ENCODE results near the gene NEK6.

The NEK6 gene

DNA sequence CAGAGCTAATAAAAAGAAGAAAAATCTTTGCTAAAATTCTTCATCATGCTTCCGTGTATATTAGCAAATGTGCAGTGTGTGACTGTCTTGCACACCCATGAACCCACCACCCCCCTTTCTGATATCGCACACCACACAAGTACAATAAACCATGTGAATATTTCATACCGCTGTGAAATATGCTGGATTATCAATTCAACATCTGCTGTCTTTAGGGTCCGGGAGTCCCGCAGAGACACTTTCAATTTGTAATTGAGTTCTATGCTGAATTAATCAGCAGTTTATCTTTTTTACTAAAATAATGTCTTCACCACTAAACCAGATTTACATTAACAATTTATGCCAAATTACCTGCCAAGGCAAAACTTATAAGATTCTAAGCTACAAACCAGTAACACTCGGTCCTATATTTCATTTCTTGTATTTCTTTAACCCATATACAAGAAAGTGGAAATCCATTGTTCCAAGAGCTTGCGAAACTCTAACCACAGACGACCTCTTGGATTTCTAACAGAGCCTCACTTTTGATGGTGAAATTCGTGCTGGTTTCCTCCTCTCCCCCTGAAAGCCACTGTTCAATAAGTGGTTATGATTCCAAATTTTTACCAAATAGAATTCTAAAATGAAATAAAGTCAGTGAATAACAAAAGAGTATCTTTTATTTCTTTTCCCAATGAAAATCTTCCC lies 113.3 kb downstream of the NEK6 start:
- no peaks in the 10 kb centered on the region for H3K27me3 ChIP-seq (ENCODE audit: control insufficient read depth, insufficient read depth, low read length)
- no peaks in the 10 kb centered on the region for H3K9me3 ChIP-seq (ENCODE audit: control insufficient read depth, insufficient read depth, low read depth, low read length)
- no peak overlapping the region for H3K27ac ChIP-seq (ENCODE audit: low read depth, low read length)
- H3K9ac ChIP-seq (ENCODE audit: low read length), result no peak overlapping the region
- H3K4me3 ChIP-seq (ENCODE audit: low read depth, low read length), result no peak overlapping the region
- H3K4me1 ChIP-seq (ENCODE audit: control insufficient read depth, insufficient read depth, low read length), result peaks cover 11% of the 10 kb centered on the region
- H3K36me3 ChIP-seq (ENCODE audit: control insufficient read depth, insufficient read depth, low read length), result peaks cover 19% of the 10 kb centered on the region

- Histone ChIP-seq H3K27me3 (ENCODE audit: control insufficient read depth, insufficient read depth, low read length) (no peaks in the 10 kb centered on the region), H3K9me3 (ENCODE audit: control insufficient read depth, insufficient read depth, low read depth, low read length) (no peaks in the 10 kb centered on the region), H3K4me3 (ENCODE audit: low read depth, low read length) (no peak overlapping the region), H3K27ac (ENCODE audit: low read depth, low read length) (no peak overlapping the region), H3K4me1 (ENCODE audit: control insufficient read depth, insufficient read depth, low read length) (peaks cover 11% of the 10 kb centered on the region), H3K9ac (ENCODE audit: low read length) (no peak overlapping the region), H3K36me3 (ENCODE audit: control insufficient read depth, insufficient read depth, low read length) (peaks cover 19% of the 10 kb centered on the region)
Observed at GRCh38 chr9:124372038-124372437, 114.3 kb downstream of the NEK6 start.

GRCh38 chr9:124373386-124373785 lies 115.6 kb downstream of the NEK6 start:
- H3K27me3 ChIP-seq (ENCODE audit: control insufficient read depth, insufficient read depth, low read length), result no peaks in the 10 kb centered on the region
- H3K27ac ChIP-seq (ENCODE audit: low read depth, low read length), result no peak overlapping the region
- no peak overlapping the region for H3K9ac ChIP-seq (ENCODE audit: low read length)
- no peak overlapping the region for H3K4me3 ChIP-seq (ENCODE audit: low read depth, low read length)
- H3K36me3 ChIP-seq (ENCODE audit: control insufficient read depth, insufficient read depth, low read length), result peaks cover 19% of the 10 kb centered on the region
- H3K9me3 ChIP-seq (ENCODE audit: control insufficient read depth, insufficient read depth, low read depth, low read length), result no peaks in the 10 kb centered on the region
- peaks cover 11% of the 10 kb centered on the region for H3K4me1 ChIP-seq (ENCODE audit: control insufficient read depth, insufficient read depth, low read length)

DNA sequence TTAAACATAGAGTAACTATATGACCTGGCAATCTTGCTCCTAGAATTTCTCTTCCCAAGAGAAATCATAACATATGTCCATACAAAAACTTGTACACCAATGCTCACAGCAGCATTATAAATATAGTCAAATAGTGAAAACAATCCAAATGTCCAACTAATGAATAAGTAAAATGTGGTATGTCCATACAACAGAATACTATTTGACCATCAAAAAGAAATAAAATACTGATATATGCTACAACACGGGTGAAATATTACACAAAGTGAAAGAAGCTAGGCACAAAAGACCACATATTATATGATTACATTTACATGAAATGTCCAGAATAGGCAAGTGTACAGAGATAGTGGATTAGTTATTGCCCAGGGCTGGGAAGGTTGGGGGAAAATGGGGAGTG lies 116.1 kb downstream of the NEK6 start:
- no peak overlapping the region for H3K4me3 ChIP-seq (ENCODE audit: low read depth, low read length)
- H3K4me1 ChIP-seq (ENCODE audit: control insufficient read depth, insufficient read depth, low read length), result peaks cover 11% of the 10 kb centered on the region
- H3K27ac ChIP-seq (ENCODE audit: low read depth, low read length), result no peak overlapping the region
- no peaks in the 10 kb centered on the region for H3K27me3 ChIP-seq (ENCODE audit: control insufficient read depth, insufficient read depth, low read length)
- no peak overlapping the region for H3K9ac ChIP-seq (ENCODE audit: low read length)
- peaks cover 19% of the 10 kb centered on the region for H3K36me3 ChIP-seq (ENCODE audit: control insufficient read depth, insufficient read depth, low read length)
- no peaks in the 10 kb centered on the region for H3K9me3 ChIP-seq (ENCODE audit: control insufficient read depth, insufficient read depth, low read depth, low read length)

DNA sequence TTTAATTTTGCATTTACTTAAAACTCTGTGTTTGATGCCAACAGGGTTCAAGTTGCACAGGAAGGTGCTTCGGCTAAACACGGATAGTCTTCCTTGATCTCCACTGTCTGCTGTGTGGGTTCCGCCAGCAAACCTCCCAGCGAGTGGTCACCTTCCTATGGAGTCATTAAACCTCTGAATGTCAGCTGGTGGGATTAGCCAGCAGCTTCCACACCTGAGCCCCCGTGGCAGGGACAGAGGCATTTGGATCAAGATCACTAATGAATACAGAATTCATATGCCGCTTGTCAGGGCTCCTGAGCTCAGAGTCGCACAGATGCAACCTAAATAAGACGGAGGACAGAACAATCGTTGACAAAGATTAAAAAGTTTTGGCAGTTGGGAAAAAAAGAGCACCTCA lies 118.0 kb downstream of the NEK6 start:
- peaks cover 6% of the 10 kb centered on the region; the same call in 1 of the 2 replicates for H3K4me1 ChIP-seq (ENCODE audit: control insufficient read depth, insufficient read depth, low read length)
- H3K9me3 ChIP-seq (ENCODE audit: control insufficient read depth, insufficient read depth, low read depth, low read length), result no peaks in the 10 kb centered on the region
- H3K4me3 ChIP-seq (ENCODE audit: low read depth, low read length), result no peak overlapping the region
- no peaks in the 10 kb centered on the region for H3K27me3 ChIP-seq (ENCODE audit: control insufficient read depth, insufficient read depth, low read length)
- H3K27ac ChIP-seq (ENCODE audit: low read depth, low read length), result no peak overlapping the region
- peaks cover 27% of the 10 kb centered on the region for H3K36me3 ChIP-seq (ENCODE audit: control insufficient read depth, insufficient read depth, low read length)
- H3K9ac ChIP-seq (ENCODE audit: low read length), result no peak overlapping the region

DNA sequence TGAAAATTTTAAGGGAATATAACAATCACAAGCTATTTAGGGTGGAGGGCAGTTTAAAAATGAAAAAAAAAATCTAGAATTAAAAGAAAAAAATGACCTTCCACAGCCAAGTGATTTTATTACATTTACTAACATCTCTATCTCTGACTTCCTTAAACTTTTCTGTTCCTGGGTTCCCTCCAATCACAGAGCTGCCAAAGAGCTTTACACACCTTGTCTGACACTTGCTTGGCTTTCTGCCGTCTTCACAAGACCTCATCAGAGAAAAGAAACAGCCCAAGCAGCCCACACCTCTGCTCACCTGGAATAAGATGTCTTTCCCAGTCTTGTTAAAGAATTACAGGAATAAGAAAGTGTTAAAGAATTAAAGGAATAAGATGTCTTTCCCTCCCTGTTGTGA lies 118.6 kb downstream of the NEK6 start:
- no peaks in the 10 kb centered on the region for H3K9me3 ChIP-seq (ENCODE audit: control insufficient read depth, insufficient read depth, low read depth, low read length)
- H3K4me1 ChIP-seq (ENCODE audit: control insufficient read depth, insufficient read depth, low read length), result peaks cover 6% of the 10 kb centered on the region; the same call in 1 of the 2 replicates
- H3K27me3 ChIP-seq (ENCODE audit: control insufficient read depth, insufficient read depth, low read length), result no peaks in the 10 kb centered on the region
- H3K36me3 ChIP-seq (ENCODE audit: control insufficient read depth, insufficient read depth, low read length), result peaks cover 31% of the 10 kb centered on the region
- no peak overlapping the region for H3K9ac ChIP-seq (ENCODE audit: low read length)
- H3K4me3 ChIP-seq (ENCODE audit: low read depth, low read length), result no peak overlapping the region
- no peak overlapping the region for H3K27ac ChIP-seq (ENCODE audit: low read depth, low read length)

DNA sequence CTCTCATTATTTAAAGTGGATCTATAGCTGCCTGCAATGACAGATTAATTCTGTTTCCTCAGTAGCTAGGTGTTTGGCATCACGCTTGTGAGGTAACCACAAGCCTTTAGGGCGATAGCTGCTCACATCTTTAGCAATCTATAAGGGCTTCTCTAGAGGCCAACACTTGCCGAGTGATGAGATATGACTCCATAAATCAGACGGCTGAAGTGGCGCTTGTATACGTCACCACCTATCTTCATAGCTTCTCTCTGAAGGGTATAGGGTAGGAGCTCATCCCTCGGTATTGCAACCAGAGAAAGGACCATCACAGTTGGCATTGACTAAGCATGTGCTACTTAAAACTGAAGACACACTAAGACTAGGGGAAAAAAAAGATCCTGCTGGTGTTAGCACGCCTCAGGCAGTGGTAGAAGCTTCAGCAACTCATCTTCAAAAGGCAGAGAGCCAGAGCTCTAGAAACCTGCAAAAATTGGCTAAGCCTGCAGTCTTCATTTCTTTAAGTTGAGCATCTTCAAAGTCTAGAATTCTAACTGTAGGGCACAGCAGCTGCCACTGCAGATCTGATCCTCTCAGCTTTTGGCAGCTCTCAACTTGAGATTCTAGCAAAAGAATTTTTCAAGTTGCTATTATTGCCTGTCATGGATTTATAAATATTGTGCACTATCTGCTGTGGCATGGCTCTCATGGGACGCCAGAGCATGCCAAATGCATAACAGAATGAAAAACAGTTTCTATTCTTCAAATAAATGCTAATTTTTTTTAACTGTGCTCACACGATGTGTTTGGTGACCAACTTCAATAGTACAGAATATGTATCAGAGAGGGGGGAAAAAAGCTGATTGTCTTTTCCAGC lies 120.0 kb downstream of the NEK6 start:
- Histone ChIP-seq H3K36me3 (ENCODE audit: control insufficient read depth, insufficient read depth, low read length) (peaks cover 31% of the 10 kb centered on the region), H3K4me1 (ENCODE audit: control insufficient read depth, insufficient read depth, low read length) (no peaks in the 10 kb centered on the region), H3K9me3 (ENCODE audit: control insufficient read depth, insufficient read depth, low read depth, low read length) (no peaks in the 10 kb centered on the region), H3K9ac (ENCODE audit: low read length) (no peak overlapping the region), H3K4me3 (ENCODE audit: low read depth, low read length) (no peak overlapping the region), H3K27ac (ENCODE audit: low read depth, low read length) (no peak overlapping the region), H3K27me3 (ENCODE audit: control insufficient read depth, insufficient read depth, low read length) (no peaks in the 10 kb centered on the region)

DNA sequence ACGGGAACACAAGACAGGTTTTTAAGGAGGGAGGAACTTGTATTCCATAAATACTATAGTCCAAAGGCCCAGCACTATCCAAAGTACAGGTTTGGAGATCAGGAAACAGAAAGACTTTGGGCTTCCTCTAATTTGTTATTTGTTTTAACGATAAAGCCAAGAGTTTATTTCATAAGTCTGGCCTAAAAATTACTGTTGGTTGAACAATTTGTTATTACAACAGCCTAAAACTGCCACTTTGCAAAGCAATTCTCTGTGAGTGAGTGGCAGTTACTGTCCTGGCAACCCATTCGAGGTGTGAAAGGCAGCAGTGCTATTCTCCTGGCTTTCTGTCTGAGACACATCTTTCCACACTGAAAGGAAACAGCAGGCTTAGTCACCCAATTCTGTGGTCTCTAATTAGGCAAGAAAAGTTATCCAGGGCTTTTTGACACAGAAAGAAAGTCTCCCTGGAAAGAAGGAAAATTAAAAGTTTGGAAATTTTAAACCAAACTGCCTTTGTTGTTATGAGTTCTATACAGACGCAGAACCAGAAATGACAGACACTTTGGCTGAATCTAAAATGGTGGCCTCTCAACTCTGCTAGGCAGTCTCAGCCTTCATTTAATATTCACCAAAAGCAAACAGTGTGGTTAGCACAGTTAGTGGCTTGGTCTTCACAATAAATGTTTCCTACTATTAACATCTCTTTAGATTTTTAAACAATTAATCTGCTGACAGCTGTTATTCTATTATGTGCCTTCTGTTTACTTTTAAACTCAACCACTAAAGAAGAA lies 123.6 kb downstream of the NEK6 start:
- Histone ChIP-seq H3K9ac (ENCODE audit: low read length) (no peak overlapping the region), H3K4me3 (ENCODE audit: low read depth, low read length) (no peak overlapping the region), H3K4me1 (ENCODE audit: control insufficient read depth, insufficient read depth, low read length) (no peaks in the 10 kb centered on the region), H3K9me3 (ENCODE audit: control insufficient read depth, insufficient read depth, low read depth, low read length) (no peaks in the 10 kb centered on the region), H3K27me3 (ENCODE audit: control insufficient read depth, insufficient read depth, low read length) (no peaks in the 10 kb centered on the region), H3K27ac (ENCODE audit: low read depth, low read length) (no peak overlapping the region), H3K36me3 (ENCODE audit: control insufficient read depth, insufficient read depth, low read length) (peaks cover 31% of the 10 kb centered on the region)

- Histone ChIP-seq H3K27me3 (ENCODE audit: control insufficient read depth, insufficient read depth, low read length) (no peaks in the 10 kb centered on the region), H3K9ac (ENCODE audit: low read length) (no peak overlapping the region), H3K9me3 (ENCODE audit: control insufficient read depth, insufficient read depth, low read depth, low read length) (no peaks in the 10 kb centered on the region), H3K36me3 (ENCODE audit: control insufficient read depth, insufficient read depth, low read length) (peaks cover 26% of the 10 kb centered on the region), H3K27ac (ENCODE audit: low read depth, low read length) (no peak overlapping the region), H3K4me3 (ENCODE audit: low read depth, low read length) (no peak overlapping the region), H3K4me1 (ENCODE audit: control insufficient read depth, insufficient read depth, low read length) (peaks cover 5% of the 10 kb centered on the region; the same call in 1 of the 2 replicates)
Observed at GRCh38 chr9:124384210-124384609, 126.5 kb downstream of the NEK6 start.

GRCh38 chr9:124384846-124385245 lies 127.1 kb downstream of the NEK6 start:
- Histone ChIP-seq H3K9me3 (ENCODE audit: control insufficient read depth, insufficient read depth, low read depth, low read length) (no peaks in the 10 kb centered on the region), H3K4me3 (ENCODE audit: low read depth, low read length) (no peak overlapping the region), H3K4me1 (ENCODE audit: control insufficient read depth, insufficient read depth, low read length) (peaks cover 5% of the 10 kb centered on the region; the same call in 1 of the 2 replicates), H3K9ac (ENCODE audit: low read length) (no peak overlapping the region), H3K27me3 (ENCODE audit: control insufficient read depth, insufficient read depth, low read length) (no peaks in the 10 kb centered on the region), H3K36me3 (ENCODE audit: control insufficient read depth, insufficient read depth, low read length) (peaks cover 23% of the 10 kb centered on the region), H3K27ac (ENCODE audit: low read depth, low read length) (no peak overlapping the region)

DNA sequence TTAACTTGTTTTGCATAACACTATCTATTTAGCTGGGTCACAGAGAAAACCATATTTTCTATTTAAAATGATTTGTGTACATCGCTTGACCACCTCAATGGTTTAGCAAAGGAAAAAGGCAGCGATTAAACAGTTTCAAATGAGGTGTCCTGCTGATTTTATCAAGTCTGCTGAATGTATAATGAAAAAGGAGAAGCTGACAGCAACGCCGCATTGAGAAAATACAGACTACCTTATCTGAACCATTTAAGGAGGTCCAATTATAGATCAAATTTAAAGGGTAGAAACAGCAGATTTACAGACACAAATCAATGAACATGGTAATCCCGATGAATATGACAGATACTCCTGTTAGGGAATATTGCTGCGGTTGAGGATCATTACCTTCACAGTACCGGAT lies 127.9 kb downstream of the NEK6 start:
- Histone ChIP-seq H3K9ac (ENCODE audit: low read length) (no peak overlapping the region), H3K4me3 (ENCODE audit: low read depth, low read length) (no peak overlapping the region), H3K9me3 (ENCODE audit: control insufficient read depth, insufficient read depth, low read depth, low read length) (no peaks in the 10 kb centered on the region), H3K36me3 (ENCODE audit: control insufficient read depth, insufficient read depth, low read length) (peaks cover 19% of the 10 kb centered on the region), H3K4me1 (ENCODE audit: control insufficient read depth, insufficient read depth, low read length) (peaks cover 6% of the 10 kb centered on the region), H3K27me3 (ENCODE audit: control insufficient read depth, insufficient read depth, low read length) (no peaks in the 10 kb centered on the region), H3K27ac (ENCODE audit: low read depth, low read length) (no peak overlapping the region)

Measured in HUES6 (cell line).